CD1c-positive myeloid dendritic cell (primary cell): ENCODE data around the gene RAB4B.
"Not testable (repeated sequence)": the region's sequence is repeated elsewhere in the genome, so short reads cannot be mapped to it uniquely, and the experiment has no call there.

ENCODE experiments used
- DNase-seq: peaks from one replicate; pipeline ENCODE4 v3.0.0-alpha.2; 2016; ENCODE audit errors: extremely low spot score

RAB4B gene

DNA sequence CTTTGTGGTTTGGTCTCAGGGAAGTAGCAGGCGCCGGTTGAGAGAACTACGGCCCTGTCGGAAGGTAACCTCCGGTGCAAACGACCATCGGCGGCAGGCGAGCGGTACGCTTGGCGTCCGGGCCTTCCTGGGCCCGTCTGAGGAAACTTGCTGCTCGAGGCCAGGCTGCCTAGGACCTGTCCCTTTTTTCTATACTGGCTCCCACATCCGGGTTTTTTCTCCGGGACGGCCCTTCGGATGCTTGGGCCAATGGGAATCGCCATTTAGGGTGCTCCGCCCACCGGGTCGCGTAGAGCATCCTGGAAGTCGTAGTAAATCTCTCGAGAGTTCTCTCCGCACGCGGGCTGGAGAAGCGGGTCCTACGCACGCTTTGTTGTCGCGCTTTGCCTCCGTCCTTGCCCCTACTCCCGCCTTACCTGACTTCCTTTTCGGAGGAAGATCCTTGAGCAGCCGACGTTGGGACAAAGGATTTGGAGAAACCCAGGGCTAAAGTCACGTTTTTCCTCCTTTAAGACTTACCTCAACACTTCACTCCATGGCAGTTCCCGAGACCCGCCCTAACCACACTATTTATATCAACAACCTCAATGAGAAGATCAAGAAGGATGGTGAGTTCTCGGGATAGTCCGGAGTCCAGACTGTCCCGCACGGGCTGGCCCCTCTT is 27.0 kb upstream of the RAB4B start, which contains the start of gene SNRPA:
Gene SNRPA (plus strand): TSS at position 330 of the 664 bp plus-strand sequence. CDS start 206 bp downstream, at position 536.
- peak; percentile 99 for DNase-seq

DNA sequence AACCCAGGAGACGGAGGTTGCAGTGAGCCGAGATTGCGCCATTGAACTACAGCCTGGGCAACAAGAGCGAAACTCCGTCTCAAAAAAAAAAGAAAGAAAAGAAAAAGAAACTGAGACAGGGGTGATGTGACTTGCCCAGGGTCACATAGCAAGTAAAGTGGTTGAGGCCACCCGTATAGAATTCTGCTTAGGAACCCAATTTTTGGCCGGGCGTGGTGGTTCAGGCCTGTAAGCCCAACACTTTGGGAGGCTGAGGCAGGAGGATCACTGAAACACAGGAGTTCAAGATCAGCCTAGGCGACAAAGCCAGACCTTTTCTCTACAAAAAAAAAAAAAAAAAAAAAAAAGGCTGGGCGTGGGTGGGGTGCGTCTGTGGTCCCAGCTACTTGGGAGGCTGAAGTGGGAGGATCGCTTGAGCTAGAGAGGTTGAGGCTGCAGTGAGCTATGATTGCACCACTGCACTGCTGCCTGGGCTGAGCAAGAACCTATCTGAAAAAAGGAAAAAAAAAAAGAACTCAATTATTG is 25.7 kb upstream of the RAB4B start:
- no peak for DNase-seq

DNA sequence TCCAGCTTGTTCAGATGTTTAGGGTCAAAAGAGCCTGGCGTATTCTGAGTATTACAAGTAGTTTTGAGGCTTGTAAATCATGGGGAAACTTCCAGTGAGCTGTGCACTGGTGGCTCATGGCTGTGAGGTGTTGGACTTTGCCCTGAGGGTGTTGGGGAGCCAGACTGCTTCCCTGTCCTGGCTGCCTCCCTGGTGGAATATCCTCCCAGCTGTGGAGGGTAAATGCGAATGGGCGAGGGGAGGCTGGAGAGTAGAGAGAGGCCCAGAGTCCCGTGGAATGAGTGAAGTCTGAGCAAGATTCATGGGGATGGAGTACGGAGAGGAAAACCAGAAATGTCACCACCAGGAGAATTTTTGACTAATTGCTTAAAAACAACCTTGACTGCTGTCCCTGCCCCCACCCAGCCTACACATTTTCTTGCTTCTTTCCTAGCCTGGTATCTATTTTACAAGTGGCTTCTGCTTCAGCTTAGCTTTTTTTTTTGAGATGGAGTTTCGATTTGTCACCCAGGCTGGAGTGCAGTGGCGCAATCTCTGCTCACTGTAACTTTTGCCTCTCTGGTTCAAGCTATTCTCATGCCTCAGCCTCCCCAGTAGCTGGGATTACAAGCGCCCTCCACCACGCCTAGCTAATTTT is 23.3 kb upstream of the RAB4B start:
- peak; percentile 80 for DNase-seq

DNA sequence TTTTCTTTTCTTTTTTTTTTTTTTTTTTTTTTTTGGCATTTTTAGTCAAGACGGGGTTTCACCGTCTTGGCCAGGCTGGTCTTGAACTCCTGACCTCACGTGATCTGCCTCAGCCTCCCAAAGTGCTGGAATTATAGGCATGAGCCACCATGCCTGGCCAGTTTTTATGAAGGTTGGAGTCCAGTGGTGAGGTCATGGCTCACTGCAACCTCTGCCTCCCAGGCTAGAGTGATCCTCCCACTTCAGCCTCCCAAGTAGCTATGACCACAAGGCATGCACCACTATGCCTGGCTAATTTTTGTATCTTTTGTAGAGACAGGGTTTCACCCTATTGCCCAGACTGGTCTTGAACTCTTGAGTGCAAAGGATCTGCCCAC is 22.8 kb upstream of the RAB4B start:
- peak; percentile 14 for DNase-seq

DNA sequence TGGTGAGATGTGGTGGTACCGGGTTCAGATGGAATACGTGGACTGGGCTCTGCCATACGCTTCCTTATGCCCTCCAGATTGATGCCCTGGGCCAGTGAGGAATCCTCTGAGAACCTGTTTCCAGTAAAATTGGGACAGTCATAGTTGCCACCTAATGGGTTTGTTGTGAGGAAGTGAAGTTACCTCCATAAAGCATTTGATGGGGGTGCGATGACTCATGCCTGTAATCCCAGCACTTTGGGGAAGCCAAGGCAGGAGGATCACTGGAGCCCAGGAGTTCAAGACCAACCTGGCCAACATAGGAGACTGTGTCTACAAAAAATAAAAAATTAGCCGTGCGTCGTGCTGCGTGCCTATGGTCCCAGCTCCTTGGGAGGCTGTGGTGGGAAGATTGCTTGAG is 22.3 kb upstream of the RAB4B start:
- peak; percentile 31 for DNase-seq

DNA sequence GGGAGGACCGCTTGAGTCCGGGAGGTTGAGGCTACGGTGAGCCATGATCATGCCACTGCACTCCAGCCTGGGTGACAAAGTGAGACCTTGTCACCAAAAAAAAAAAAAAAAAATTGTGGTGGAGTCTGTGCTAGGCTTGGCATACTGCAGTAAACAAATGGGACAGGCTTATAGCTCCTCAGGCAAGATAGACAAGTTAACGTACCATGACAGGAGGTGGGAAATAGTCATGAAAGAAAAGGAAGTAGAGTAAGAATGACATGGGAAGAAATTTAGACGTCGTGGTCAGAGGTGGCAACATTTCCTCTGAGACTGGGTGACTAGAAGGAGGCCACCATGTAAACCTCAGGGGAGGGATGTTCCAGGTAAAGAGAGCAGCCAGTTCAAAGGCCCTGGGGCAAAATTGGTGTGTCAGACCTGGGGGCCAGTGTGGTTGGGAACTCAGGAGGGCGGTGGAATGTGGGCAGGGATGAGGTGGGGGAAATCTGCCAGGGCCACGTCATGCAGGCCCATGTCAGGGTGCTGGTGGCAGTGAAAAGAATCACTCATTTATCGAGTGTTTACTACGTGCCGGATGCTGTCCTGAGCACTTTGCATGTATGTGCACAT is 21.4 kb upstream of the RAB4B start:
- no peak for DNase-seq

DNA sequence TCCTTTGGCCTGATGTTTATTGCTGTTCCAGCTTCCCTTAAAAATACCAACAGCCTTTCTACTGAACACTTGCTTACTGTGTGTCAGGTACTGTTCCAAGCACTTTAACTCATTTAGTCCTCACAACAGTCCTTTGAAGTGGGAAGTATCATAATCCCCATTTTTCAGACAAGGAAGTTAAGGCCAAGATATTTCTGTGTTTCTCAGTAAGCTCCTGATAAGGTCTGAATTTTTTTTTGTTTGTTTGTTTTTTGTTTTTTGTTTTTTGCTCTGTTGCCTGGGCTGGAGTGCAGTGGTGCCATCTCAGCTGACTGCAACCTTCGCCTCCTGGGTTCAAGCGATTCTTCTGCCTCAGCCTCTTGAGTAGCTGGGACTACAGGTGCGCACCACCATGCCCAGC is 19.6 kb upstream of the RAB4B start:
- DNase-seq = no peak

DNA sequence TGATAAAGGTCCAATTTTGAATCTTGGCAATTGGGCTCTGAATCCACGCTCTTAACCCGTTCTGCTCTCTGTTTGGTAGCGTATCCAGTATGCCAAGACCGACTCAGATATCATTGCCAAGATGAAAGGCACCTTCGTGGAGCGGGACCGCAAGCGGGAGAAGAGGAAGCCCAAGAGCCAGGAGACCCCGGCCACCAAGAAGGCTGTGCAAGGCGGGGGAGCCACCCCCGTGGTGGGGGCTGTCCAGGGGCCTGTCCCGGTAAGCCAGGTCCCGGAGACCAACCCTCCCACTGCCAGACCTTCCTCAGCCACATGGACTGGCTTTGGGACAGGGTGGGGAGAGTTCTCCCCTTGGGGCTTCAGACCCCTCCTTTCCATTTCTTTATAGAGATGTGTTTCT is 18.7 kb upstream of the RAB4B start:
- DNase-seq = no peak

DNA sequence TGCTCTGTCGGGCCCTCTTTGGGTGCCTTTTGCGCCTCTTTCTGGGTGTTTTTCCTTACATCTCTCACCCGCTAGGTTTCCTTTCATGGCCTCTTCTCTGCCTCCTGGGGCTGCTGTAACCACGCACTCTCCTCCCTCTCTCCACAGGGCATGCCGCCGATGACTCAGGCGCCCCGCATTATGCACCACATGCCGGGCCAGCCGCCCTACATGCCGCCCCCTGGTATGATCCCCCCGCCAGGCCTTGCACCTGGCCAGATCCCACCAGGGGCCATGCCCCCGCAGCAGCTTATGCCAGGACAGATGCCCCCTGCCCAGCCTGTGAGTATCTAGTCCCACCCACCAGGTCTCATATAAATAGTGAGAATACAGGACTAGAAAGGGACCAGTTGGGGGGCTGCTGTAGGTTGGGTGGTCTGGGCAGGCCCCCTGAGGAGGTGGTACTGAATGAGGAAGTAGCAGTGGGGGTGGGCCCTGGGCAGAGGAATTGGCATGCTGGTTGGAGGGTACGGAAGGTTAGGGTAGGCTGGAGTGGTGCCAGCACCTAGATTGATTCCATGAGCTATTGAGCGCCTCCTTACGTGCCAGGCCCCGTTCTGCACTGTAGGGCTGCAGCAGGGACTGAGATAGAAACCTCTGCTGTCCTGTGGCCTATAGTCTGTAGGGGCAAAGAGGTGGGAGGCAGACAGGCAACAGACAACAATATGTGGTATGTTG is 15.1 kb upstream of the RAB4B start:
- DNase-seq = no peak

DNA sequence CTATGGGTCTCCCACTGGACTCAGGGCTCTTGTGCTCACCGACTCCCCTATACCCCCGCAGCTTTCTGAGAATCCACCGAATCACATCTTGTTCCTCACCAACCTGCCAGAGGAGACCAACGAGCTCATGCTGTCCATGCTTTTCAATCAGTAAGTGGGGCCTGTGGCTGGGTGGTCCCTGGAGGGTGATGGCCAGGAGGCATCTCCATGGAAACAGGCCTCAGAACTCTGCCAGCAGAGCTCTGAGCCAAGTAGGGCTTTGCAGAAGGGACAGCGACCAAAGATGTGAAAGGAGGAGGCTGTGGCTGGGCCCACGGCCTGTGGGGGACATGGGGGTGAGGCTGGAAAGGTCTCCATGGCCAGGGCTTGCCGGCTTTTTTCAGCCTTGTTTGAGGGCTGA is 14.5 kb upstream of the RAB4B start:
- no peak for DNase-seq

DNA sequence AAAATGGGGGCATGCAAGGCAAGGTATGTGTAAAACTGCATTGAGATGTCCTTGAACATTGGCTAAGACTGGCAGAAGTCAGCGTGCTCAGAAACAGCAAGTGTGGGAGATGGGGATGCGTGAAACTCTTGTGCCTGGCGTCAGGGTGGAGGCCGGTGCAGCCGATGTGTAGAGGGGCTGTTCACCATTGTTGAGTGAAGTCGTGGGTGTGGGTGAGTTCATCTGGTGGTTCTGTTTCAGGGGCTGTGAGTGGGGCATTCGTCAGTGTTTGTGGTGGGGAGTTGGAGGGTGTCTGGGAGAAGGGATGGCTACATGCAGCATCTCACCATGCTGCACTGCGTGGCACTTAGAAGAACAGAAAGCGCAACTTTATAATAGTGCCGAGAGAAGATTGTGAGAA is 14.1 kb upstream of the RAB4B start:
- DNase-seq = no peak

DNA sequence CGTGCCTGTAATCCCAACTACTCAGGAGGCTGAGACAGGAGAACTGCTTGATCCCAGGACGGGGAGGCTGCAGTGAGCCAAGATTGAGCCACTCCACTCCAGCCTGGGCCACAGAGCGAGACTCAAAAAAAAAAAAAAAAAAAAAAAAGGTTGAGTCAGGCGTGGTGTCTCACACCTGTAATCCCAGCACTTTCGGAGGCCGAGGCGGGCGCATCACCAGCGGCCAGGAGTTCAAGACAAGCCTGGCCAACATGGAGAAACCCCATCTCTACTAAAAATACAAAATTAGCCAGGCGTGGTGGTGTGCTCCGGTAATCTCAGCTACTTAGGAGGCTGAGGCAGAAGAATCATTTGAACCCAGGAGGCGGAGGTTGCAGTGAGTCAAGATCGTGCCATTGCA is 11.7 kb upstream of the RAB4B start:
- DNase-seq = not testable (repeated sequence)

DNA sequence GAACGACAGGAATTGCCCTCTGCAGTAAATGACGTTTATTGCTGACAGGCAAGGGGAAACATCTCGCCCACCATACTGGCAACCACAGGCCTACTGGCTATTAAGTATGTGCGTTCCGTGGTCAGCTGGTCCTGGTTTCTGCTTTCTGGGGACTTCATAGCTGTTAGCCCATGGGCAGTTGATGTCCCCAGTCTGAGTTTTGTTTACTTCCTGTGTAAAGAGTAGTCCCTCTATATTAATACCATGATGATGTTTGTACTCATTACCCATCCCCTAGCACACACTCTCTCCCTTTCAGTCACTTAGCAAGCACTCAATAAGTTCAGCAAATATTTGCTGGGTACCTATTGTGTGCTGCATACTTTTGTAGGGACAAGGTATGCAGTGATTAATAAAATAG is 9.2 kb upstream of the RAB4B start:
- DNase-seq = no peak

DNA sequence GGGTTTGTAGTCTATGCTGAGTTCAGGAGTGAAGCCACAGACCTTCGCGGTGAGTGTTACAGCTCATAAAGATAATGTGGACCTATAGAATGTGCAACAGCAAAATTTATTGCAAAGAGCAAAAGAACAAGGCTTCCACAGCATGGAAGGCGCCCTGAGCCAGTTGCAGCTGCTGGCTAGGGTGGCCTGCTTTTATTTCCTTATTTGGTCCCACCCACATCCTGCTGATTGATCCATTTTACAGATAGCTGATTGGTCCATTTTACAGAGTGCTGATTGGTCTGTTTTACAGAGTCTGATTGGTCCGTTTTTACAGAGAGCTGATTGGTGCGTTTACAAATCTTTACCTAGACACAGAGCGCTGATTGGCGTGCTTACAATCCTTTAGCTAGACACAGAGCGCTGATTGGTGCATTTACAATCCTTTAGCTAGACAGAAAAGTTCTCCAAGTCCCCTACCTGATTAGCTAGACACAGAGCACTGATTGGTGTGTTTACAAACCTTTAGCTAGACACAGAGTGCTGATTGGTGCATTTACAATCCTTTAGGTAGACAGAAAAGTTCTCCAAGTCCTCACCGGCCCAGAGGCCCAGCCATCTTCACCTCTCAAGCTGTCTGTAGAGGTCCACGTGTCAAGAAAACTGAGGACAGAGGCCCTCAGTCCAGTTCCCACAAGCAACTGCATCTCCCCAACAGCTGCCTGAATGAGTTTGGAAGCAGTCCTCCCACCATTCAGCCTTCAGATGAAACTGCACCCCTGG is 6.8 kb upstream of the RAB4B start:
- DNase-seq = peak; percentile 17

DNA sequence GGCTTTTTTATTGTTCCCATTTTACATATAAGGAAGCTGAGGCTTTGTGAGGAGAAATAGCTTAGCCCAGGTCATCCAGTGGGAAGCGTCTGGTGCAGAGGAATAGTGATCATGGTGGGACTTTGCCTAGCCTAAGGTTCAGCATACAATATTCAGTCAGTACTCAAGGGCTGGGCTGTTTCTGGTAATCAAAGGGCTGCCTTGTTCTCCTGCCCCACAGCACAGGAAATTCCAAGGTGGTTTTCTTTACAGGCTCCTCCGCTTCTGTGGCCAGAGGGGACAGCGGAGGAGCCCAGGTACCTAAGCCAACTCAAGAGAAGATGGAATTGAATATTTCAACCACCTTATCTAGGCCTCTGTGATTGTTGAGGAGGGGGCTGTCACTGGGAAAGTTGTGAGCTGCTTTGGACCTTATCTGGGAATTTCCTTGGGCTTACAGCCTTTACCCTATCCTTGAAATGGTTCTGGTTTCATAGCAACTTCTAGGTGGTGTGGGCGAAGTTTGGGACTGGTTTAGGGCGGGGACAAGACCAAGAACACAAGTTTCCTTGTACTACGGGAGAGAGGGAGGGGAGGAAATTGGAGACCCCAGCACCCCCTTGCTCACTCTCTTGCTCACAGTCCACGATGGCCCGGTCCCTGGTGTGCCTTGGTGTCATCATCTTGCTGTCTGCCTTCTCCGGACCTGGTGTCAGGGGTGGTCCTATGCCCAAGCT is 3.0 kb upstream of the RAB4B start, which contains the start of gene MIA:
Gene MIA (plus strand): TSS at position 606 of the 716 bp plus-strand sequence. CDS start 22 bp downstream, at position 628.
- DNase-seq = no peak

DNA sequence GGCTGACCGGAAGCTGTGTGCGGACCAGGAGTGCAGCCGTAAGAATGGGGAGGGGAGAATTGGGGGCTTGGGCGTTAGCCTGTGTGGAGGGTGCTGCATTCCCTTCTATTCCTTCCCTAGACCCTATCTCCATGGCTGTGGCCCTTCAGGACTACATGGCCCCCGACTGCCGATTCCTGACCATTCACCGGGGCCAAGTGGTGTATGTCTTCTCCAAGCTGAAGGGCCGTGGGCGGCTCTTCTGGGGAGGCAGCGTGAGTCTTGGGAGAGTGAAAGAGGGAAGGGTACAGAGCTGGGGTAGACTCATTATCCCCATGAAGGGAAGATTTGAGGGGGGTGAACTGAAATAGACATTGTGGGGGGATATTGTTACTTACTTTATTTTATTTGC is 2.4 kb upstream of the RAB4B start:
- DNase-seq = no peak

DNA sequence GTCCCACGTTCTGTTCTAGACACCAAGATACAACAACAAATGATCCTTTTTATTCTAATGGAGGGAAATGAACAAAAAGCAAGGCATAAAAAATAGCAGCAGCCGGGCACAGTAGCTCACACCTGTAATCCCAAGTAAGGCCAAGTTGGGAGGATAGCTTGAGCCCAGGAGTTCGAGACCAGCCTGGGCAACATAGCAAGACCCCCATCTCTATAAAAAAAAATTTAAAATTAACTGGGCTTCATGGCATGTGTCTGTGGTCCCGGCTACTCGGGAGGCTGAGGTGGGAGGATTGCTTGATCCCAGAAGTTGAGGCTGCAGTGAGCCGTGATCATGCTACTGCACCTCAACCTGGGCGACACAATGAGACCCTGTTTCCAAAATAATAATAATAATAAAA is 1.7 kb upstream of the RAB4B start:
- no peak for DNase-seq

DNA sequence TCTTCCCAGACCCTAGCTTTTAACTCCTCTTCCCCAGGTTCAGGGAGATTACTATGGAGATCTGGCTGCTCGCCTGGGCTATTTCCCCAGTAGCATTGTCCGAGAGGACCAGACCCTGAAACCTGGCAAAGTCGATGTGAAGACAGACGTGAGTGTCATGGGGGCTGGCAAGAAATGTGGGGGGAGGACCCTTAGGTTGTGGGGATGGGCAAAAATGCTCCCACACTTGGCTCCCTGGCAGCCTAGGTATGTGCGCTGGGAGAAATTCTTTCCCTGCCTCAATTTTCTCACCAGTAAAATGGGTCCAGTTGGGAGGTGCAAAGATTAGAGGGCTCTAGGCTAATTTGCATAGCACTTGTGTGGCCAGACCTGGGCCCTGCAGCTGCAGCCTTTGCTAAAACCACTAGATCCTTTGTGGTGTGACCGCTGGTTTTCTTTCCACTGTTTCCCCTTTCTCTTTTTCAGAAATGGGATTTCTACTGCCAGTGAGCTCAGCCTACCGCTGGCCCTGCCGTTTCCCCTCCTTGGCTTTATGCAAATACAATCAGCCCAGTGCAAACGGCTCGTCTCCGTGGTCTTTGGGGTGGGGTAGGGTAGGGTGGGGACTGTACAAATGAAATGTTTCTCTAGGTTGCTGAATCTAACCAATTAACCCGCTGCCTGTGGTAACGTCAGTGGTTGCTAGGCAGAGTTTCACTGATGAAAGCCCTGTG is 959 bp upstream of the RAB4B start:
- peak; percentile 98 for DNase-seq

DNA sequence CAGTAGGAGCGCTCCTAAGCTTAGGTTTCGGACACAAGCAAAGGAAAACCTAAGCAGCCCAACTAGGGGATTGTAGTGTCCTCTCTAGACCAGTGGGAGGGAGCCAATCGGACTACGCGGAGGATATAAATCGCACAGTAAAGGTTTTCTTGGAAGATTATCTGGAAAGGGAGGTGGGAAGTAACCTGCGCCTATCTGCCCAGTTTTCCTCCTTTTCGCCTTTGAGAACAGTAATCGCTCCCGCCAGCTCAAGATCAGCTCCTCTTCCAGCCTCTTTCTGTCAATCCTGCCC is 456 bp upstream of the RAB4B start:
- DNase-seq = no peak

DNA sequence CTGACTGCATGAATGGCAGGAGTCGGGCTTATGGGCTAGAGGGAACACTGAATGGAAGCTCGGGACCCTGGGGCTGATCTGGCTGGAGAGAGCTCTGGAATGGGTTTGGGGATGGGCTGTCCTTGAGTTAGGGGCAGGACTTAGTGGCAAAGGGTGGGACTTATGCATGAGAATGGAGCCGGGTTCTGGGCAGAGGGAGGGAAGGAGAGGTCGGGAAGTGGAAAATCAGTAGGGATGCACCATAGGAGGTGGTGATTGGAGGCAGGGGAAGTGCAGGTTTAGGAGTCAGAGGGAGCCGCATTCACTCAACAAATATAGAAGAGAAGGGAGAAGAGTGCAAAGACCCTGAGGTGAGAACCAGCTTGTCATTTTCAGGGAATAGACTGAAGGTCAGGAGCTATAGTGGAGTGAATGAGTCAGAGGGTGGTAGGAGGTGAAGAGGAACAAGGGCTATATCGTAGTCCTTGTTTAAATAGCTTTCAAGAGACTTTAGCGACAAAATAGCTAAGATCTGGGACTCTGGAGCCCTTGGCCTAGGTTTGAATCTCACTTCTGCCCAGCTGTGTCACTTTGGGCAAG is 748 bp downstream of the RAB4B start:
- DNase-seq = peak; percentile 61
